Type B pancreatic cell (in vitro differentiated cells): ENCODE measurements around the gene HNRNPR. TPM values are rescaled to one million over a fixed set of nuclear protein-coding genes. Genes with fewer than 3 reads are reported as not detected.

Source experiments
- DNase-seq: peaks from one replicate; pipeline ENCODE4 v3.0.0; 2021; ENCODE audit warnings: mixed read lengths; ENCODE audit not compliant: unreplicated experiment; ENCODE audit errors: extremely low spot score
- H3K27ac Mint-ChIP-seq: 2 replicates; pipeline ENCODE4 v1.8.0; 2021; ENCODE audit warnings: mild to moderate bottlenecking, mixed read lengths
- H3K27me3 Mint-ChIP-seq: 2 replicates; pipeline ENCODE4 v1.8.0; 2021; ENCODE audit warnings: mixed read lengths
- H3K36me3 Mint-ChIP-seq: 2 replicates; pipeline ENCODE4 v1.8.0; 2021; ENCODE audit warnings: mixed read lengths
- H3K4me1 Mint-ChIP-seq: one replicate; pipeline ENCODE4 v1.8.0; 2021; ENCODE audit warnings: mixed read lengths; ENCODE audit not compliant: unreplicated experiment
- H3K4me3 Mint-ChIP-seq: 2 replicates; pipeline ENCODE4 v1.8.0; 2021; ENCODE audit warnings: mild to moderate bottlenecking, mixed read lengths
- H3K9me3 Mint-ChIP-seq: 2 replicates; pipeline ENCODE4 v1.8.0; 2021; ENCODE audit warnings: mixed read lengths
- total RNA-seq: library from RNA; stranded (reverse); gene quantifications from 2 replicates; pipeline ENCODE4 v1.2.1, GENCODE V29; 2021; ENCODE audit warnings: low replicate concordance
- TF ChIP-seq, protein P1 (sequence below): fragments of 200-600 bp; sonication (generic); conservative IDR thresholded peaks from 2 replicates; pipeline ENCODE4 v1.5.0; 2021; ENCODE audit warnings: antibody characterized with exemption, mild to moderate bottlenecking

Gene HNRNPR
- total RNA-seq, 1 donor from 2014 or later, result 210 TPM

DNA sequence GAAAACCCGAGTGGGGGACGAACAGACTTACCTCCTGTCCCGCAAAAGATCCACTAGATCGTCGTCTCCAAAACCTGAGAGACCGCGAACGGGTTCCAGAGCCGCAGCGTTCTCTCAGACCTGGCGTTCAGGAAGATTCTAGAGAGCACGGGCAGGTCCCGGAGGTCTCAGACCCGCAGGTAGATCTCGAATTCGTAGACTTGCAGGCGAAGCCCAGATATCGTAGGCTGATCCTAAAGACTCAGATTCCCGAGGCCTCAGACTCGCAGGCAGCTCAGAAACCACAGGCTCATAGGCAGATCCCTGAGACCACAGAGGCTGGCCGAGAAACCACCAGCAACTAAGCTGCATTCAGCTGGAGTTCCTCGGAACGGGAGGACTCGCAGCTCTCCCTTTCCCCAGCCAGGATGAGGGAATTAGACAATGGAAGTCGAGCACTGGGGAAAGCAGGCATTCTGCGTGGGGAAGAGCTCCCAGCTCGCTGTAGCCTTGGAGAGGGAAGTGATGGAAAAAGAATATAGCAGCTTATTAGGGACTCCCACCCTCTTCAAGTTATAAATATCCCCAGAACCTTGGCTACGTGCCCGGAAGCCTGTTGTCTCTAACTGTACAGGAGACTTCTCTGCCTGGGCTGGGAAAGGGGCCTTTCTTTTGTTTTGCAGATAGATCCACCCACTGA is 25.4 kb upstream of the HNRNPR start, which contains the start of gene ZNF436:
ZNF436 (minus strand) TSS at position 502 of the 679 bp plus-strand sequence. CDS start 1,831 bp downstream, outside the sequence.
- H3K27me3 Mint-ChIP-seq, result no peaks in the 10 kb centered on the region
- TF ChIP-seq, protein P1, sequence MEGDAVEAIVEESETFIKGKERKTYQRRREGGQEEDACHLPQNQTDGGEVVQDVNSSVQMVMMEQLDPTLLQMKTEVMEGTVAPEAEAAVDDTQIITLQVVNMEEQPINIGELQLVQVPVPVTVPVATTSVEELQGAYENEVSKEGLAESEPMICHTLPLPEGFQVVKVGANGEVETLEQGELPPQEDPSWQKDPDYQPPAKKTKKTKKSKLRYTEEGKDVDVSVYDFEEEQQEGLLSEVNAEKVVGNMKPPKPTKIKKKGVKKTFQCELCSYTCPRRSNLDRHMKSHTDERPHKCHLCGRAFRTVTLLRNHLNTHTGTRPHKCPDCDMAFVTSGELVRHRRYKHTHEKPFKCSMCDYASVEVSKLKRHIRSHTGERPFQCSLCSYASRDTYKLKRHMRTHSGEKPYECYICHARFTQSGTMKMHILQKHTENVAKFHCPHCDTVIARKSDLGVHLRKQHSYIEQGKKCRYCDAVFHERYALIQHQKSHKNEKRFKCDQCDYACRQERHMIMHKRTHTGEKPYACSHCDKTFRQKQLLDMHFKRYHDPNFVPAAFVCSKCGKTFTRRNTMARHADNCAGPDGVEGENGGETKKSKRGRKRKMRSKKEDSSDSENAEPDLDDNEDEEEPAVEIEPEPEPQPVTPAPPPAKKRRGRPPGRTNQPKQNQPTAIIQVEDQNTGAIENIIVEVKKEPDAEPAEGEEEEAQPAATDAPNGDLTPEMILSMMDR, result no peak
- peaks cover 55% of the 10 kb centered on the region for H3K4me1 Mint-ChIP-seq
- peak within 1 kb of the TSS; percentile 99 for H3K4me3 Mint-ChIP-seq
- H3K36me3 Mint-ChIP-seq, result peaks cover 40% of the 10 kb centered on the region
- H3K9me3 Mint-ChIP-seq, result no peaks in the 10 kb centered on the region
- no peak for DNase-seq
- peak within 1 kb of the TSS; percentile 99 for H3K27ac Mint-ChIP-seq

DNA sequence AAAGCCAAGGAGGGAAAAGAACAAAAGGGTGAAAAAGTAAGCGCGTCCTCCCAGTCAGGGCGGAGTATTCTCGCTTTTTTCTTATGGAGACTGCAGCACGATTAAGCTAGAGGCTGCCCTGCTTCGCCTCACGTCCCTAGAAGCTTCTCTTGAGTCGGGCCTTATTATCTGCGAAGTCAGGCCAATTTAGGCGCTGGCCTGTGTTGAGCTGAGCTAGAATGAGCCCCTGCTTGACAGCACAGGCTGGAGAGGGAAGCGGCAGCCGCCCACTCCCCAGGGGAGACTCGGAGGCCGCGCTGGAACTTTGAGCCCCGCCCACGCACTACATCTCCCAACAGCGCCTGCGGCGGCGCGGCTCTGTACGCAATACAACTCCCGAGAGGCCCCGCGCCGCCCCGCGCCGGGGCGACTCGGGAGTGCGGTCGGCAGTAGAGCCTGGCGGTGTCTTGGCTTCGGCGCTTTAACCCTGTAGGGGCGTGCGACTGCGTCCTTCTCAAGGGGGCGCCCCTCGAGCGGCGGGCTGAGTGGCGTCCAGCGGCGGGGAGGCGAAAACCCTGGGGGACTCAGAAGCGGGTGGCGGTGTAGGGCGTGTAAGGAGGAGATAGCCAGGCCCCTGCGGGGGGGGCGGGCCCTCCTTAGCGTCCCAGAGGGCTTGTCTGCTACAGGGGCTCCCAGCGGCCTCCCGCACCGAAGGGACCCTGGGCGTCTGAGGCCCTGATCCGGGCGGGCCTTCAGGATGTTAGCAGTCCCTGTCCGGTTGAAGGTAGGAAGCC is 24.7 kb upstream of the HNRNPR start:
- Mint-ChIP-seq H3K36me3 (peaks cover 42% of the 10 kb centered on the region), H3K27me3 (no peaks in the 10 kb centered on the region)
- TF ChIP-seq, protein P1, result peak; percentile 35

GRCh38 chr1:23367791-23368561 is 23.9 kb upstream of the HNRNPR start:
- Mint-ChIP-seq H3K4me3 (peak overlapping the region; percentile 99), H3K27me3 (no peaks in the 10 kb centered on the region), H3K27ac (peak overlapping the region; percentile 99), H3K9me3 (no peaks in the 10 kb centered on the region), H3K4me1 (peaks cover 47% of the 10 kb centered on the region), H3K36me3 (peaks cover 50% of the 10 kb centered on the region)
- DNase-seq, result peak; percentile 97
- TF ChIP-seq, protein P1, result no peak

More for the DNA sequence above, 24.7 kb upstream of the HNRNPR start:
- Mint-ChIP-seq H3K9me3 (no peaks in the 10 kb centered on the region), H3K4me3 (peak overlapping the region; percentile 99), H3K4me1 (peaks cover 47% of the 10 kb centered on the region), H3K27ac (peak overlapping the region; percentile 99)
- peak; percentile 93 for DNase-seq

GRCh38 chr1:23367451-23367790 is 23.3 kb upstream of the HNRNPR start:
- Mint-ChIP-seq H3K27me3 (no peaks in the 10 kb centered on the region), H3K4me3 (peak overlapping the region; percentile 99), H3K4me1 (peaks cover 43% of the 10 kb centered on the region), H3K9me3 (peaks cover under 1% of the 10 kb centered on the region), H3K36me3 (peaks cover 54% of the 10 kb centered on the region), H3K27ac (peak overlapping the region; percentile 99)
- TF ChIP-seq, protein P1, result no peak
- DNase-seq, result no peak

GRCh38 chr1:23366598-23366997 is 22.5 kb upstream of the HNRNPR start:
- Mint-ChIP-seq H3K4me1 (peaks cover 35% of the 10 kb centered on the region), H3K36me3 (peaks cover 54% of the 10 kb centered on the region), H3K27me3 (no peaks in the 10 kb centered on the region), H3K4me3 (peak overlapping the region; percentile 99), H3K9me3 (peaks cover 6% of the 10 kb centered on the region), H3K27ac (peak overlapping the region; percentile 99)
- TF ChIP-seq, protein P1, result no peak
- DNase-seq, result no peak
